Measurements from ENCODE around the gene WDR62. TPM values are rescaled to one million over a fixed set of nuclear protein-coding genes. Genes with fewer than 3 reads are reported as not detected.

Gene WDR62
- total RNA-seq, 1 donor from 2014 or later, result 2.4 TPM

GRCh38 chr19:36090910-36091695, 36.4 kb downstream of the WDR62 start:
- no peaks in the 10 kb centered on the region for H3K9me3 ChIP-seq (ENCODE audit: insufficient read depth, low read depth, low read length)
- no peaks in the 10 kb centered on the region for H3K79me2 ChIP-seq (ENCODE audit: insufficient read depth, low read length)
- no peaks in the 10 kb centered on the region for H4K20me1 ChIP-seq (ENCODE audit: insufficient read depth, low read length)
- Mint-ChIP-seq H3K9me3 (ENCODE audit: unreplicated experiment) (no peaks in the 10 kb centered on the region), H3K27ac (ENCODE audit: unreplicated experiment) (no peak overlapping the region), H3K4me1 (ENCODE audit: low read depth, unreplicated experiment) (no peaks in the 10 kb centered on the region), H3K36me3 (ENCODE audit: low read depth, unreplicated experiment) (peaks cover 6% of the 10 kb centered on the region), H3K4me3 (ENCODE audit: unreplicated experiment) (no peak overlapping the region), H3K27me3 (ENCODE audit: low read depth, unreplicated experiment) (peaks cover 3% of the 10 kb centered on the region)
- no peak overlapping the region for H3K27ac ChIP-seq (ENCODE audit: low read depth, low read length)
- no peak overlapping the region for H3K4me2 ChIP-seq (ENCODE audit: low read length)
- TF ChIP-seq CTCF (IDR thresholded peaks at IDR 0.05; ENCODE audit: insufficient read depth, low read depth, low read length), result no peak
- TF ChIP-seq EZH2 (IDR thresholded peaks at IDR 0.05; ENCODE audit: insufficient read depth, low read length), result no peak
- DNase-seq (ENCODE audit: low read depth) (no peak), FAIRE-seq (no peak)
- no peak overlapping the region for H2AFZ ChIP-seq (ENCODE audit: low read depth, low read length)
- peaks cover 5% of the 10 kb centered on the region for H3K36me3 ChIP-seq (ENCODE audit: insufficient read depth, low read length)
- H3K4me1 ChIP-seq (ENCODE audit: insufficient read depth, low read length), result no peaks in the 10 kb centered on the region
- H3K4me3 ChIP-seq (ENCODE audit: insufficient read depth, low read depth, low read length), result no peak overlapping the region
- H3K27me3 ChIP-seq (ENCODE audit: insufficient read depth, low read length), result no peaks in the 10 kb centered on the region
- no peak overlapping the region for H3K9ac ChIP-seq (ENCODE audit: low read length)

- Mint-ChIP-seq H3K27me3 (ENCODE audit: low read depth, unreplicated experiment) (peaks cover 7% of the 10 kb centered on the region), H3K27ac (ENCODE audit: unreplicated experiment) (no peak overlapping the region), H3K4me1 (ENCODE audit: low read depth, unreplicated experiment) (no peaks in the 10 kb centered on the region), H3K4me3 (ENCODE audit: unreplicated experiment) (no peak overlapping the region), H3K36me3 (ENCODE audit: low read depth, unreplicated experiment) (peaks cover 5% of the 10 kb centered on the region), H3K9me3 (ENCODE audit: unreplicated experiment) (no peaks in the 10 kb centered on the region)
- H3K9ac ChIP-seq (ENCODE audit: low read length), result no peak overlapping the region
- no peak overlapping the region for H2AFZ ChIP-seq (ENCODE audit: low read depth, low read length)
- TF ChIP-seq CTCF (IDR thresholded peaks at IDR 0.05; ENCODE audit: insufficient read depth, low read depth, low read length) (no peak), EZH2 (IDR thresholded peaks at IDR 0.05; ENCODE audit: insufficient read depth, low read length) (no peak)
- H3K9me3 ChIP-seq (ENCODE audit: insufficient read depth, low read depth, low read length), result no peaks in the 10 kb centered on the region
- H3K27ac ChIP-seq (ENCODE audit: low read depth, low read length), result no peak overlapping the region
- H3K4me1 ChIP-seq (ENCODE audit: insufficient read depth, low read length), result no peaks in the 10 kb centered on the region
- FAIRE-seq (no peak), DNase-seq (ENCODE audit: low read depth) (no peak)
- H3K36me3 ChIP-seq (ENCODE audit: insufficient read depth, low read length), result peaks cover 5% of the 10 kb centered on the region
- H3K4me2 ChIP-seq (ENCODE audit: low read length), result no peak overlapping the region
- no peak overlapping the region for H3K4me3 ChIP-seq (ENCODE audit: insufficient read depth, low read depth, low read length)
- no peaks in the 10 kb centered on the region for H3K79me2 ChIP-seq (ENCODE audit: insufficient read depth, low read length)
- H3K27me3 ChIP-seq (ENCODE audit: insufficient read depth, low read length), result no peaks in the 10 kb centered on the region
- H4K20me1 ChIP-seq (ENCODE audit: insufficient read depth, low read length), result no peaks in the 10 kb centered on the region
Measured at GRCh38 chr19:36092566-36092965, 37.9 kb downstream of the WDR62 start.

- no peak overlapping the region for H2AFZ ChIP-seq (ENCODE audit: low read depth, low read length)
- no peak overlapping the region for H3K4me2 ChIP-seq (ENCODE audit: low read length)
- Mint-ChIP-seq H3K27me3 (ENCODE audit: low read depth, unreplicated experiment) (peaks cover 7% of the 10 kb centered on the region), H3K4me1 (ENCODE audit: low read depth, unreplicated experiment) (no peaks in the 10 kb centered on the region), H3K9me3 (ENCODE audit: unreplicated experiment) (no peaks in the 10 kb centered on the region), H3K27ac (ENCODE audit: unreplicated experiment) (no peak overlapping the region), H3K36me3 (ENCODE audit: low read depth, unreplicated experiment) (peaks cover 4% of the 10 kb centered on the region), H3K4me3 (ENCODE audit: unreplicated experiment) (no peak overlapping the region)
- no peak for TF ChIP-seq CTCF (IDR thresholded peaks at IDR 0.05; ENCODE audit: insufficient read depth, low read depth, low read length)
- TF ChIP-seq EZH2 (IDR thresholded peaks at IDR 0.05; ENCODE audit: insufficient read depth, low read length), result no peak
- no peaks in the 10 kb centered on the region for H4K20me1 ChIP-seq (ENCODE audit: insufficient read depth, low read length)
- H3K9ac ChIP-seq (ENCODE audit: low read length), result no peak overlapping the region
- no peaks in the 10 kb centered on the region for H3K79me2 ChIP-seq (ENCODE audit: insufficient read depth, low read length)
- no peak for DNase-seq (ENCODE audit: low read depth)
- H3K27ac ChIP-seq (ENCODE audit: low read depth, low read length), result no peak overlapping the region
- no peaks in the 10 kb centered on the region for H3K9me3 ChIP-seq (ENCODE audit: insufficient read depth, low read depth, low read length)
- no peaks in the 10 kb centered on the region for H3K4me1 ChIP-seq (ENCODE audit: insufficient read depth, low read length)
- peaks cover 5% of the 10 kb centered on the region for H3K36me3 ChIP-seq (ENCODE audit: insufficient read depth, low read length)
- no peak overlapping the region for H3K4me3 ChIP-seq (ENCODE audit: insufficient read depth, low read depth, low read length)
- H3K27me3 ChIP-seq (ENCODE audit: insufficient read depth, low read length), result no peaks in the 10 kb centered on the region
- FAIRE-seq, result no peak
Measured at GRCh38 chr19:36093146-36093662, 38.5 kb downstream of the WDR62 start.
